Neutrophil (primary cell): ENCODE data around the gene ADISSP.

ENCODE experiments used
- H3K27ac ChIP-seq: fragments of 200-600 bp; sonication (generic); 2 replicates; pipeline ENCODE4 v1.5.1; 2016; ENCODE audit warnings: mild to moderate bottlenecking, moderate library complexity
- H3K27me3 ChIP-seq: fragments of 200-600 bp; sonication (generic); 2 replicates; pipeline ENCODE4 v1.6.0; 2016; ENCODE audit warnings: mild to moderate bottlenecking
- H3K36me3 ChIP-seq: fragments of 200-600 bp; sonication (generic); 2 replicates; pipeline ENCODE4 v1.5.1; 2017
- H3K4me1 ChIP-seq, 2 experiments: fragments of 200-600 bp in 1 of 2; sonication (generic) in 1 of 2; 1 replicate in 1 of 2; 2 replicates in 1 of 2; pipeline versions ENCODE4 v1.5.1 to v1.6.1; 2013 to 2016; ENCODE audit warnings: low read depth in 1 of 2, low read length in 1 of 2, mild to moderate bottlenecking in 1 of 2, moderate library complexity in 1 of 2; ENCODE audit not compliant: control insufficient read depth in 1 of 2, insufficient read depth in 1 of 2
- H3K4me3 ChIP-seq, 2 experiments: fragments of 200-600 bp in 1 of 2; sonication (generic) in 1 of 2; 1 replicate in 1 of 2; 2 replicates in 1 of 2; pipeline ENCODE4 v1.5.1; 2013 to 2016; ENCODE audit warnings: low read depth in 1 of 2, low read length in 1 of 2, mild to moderate bottlenecking in 1 of 2, moderate library complexity in 1 of 2
- H3K9me3 ChIP-seq: fragments of 200-600 bp; sonication (generic); 2 replicates; pipeline ENCODE4 v1.5.1; 2016
- TF ChIP-seq, protein P1 (sequence below): fragments of 200-600 bp; sonication (generic); IDR thresholded peaks from 2 replicates; pipeline ENCODE4 v1.5.1; 2016; ENCODE audit warnings: antibody characterized with exemption

Gene ADISSP

DNA sequence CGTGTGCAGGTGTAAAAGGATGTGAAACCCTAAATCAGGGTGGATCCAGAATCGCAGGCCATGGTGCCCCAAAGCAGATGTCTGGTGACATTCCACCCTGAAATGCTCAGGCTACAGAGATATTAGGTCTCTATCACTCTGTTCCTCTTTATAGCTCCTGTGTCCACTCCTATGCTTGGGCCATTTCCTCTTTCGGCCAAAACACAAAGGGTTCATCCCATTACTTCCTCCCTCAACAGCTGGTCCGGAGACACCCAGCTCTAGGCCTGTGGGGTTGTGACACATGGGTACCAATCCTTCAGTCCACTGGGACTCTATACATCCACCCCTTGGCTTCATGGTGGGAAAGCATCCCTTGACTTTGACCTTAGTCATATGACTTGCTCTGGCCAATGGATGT, 53.5 kb downstream of the ADISSP start:
- Histone ChIP-seq H3K36me3 (no peaks in the 10 kb centered on the region), H3K4me3 (no peak overlapping the region), H3K9me3 (no peaks in the 10 kb centered on the region), H3K27ac (peak overlapping the region; percentile 61), H3K27me3 (no peaks in the 10 kb centered on the region), H3K4me1 (peaks cover 29 to 36% of the 10 kb centered on the region in 2 experiments)
- TF ChIP-seq, protein P1, sequence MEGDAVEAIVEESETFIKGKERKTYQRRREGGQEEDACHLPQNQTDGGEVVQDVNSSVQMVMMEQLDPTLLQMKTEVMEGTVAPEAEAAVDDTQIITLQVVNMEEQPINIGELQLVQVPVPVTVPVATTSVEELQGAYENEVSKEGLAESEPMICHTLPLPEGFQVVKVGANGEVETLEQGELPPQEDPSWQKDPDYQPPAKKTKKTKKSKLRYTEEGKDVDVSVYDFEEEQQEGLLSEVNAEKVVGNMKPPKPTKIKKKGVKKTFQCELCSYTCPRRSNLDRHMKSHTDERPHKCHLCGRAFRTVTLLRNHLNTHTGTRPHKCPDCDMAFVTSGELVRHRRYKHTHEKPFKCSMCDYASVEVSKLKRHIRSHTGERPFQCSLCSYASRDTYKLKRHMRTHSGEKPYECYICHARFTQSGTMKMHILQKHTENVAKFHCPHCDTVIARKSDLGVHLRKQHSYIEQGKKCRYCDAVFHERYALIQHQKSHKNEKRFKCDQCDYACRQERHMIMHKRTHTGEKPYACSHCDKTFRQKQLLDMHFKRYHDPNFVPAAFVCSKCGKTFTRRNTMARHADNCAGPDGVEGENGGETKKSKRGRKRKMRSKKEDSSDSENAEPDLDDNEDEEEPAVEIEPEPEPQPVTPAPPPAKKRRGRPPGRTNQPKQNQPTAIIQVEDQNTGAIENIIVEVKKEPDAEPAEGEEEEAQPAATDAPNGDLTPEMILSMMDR: no peak

DNA sequence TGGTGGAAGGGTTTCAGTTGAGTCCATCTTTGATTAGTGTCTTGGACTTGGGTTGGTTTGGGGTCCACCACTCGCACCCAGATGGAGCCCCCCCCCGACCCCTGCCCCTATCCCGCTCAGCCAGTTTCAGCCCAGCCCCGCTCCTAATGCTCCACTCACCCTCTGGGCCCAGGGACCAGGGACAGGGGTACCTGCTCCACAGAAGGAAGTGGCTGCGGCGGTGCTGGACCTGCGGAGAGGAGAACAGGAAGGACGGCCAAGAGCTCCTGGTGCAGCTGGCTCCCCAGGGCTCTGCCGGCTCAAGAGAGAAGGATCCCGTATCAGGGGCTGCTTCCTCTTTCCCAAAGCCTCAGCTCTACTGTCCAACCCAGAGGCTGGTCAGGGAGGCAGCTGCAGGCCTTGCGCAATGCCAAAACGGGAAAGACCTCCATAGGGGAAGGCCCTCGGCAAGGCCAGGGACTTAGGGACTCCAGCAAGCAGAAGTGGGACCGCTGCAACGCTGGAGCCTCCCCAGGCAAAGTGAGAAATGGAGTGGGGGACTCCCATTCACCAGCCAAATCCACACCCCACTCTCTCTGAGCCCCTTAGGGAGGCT, 55.2 kb downstream of the ADISSP start, which contains the start of gene SIGLEC1:
TSS of gene SIGLEC1 (minus strand) at position 322 of the 595 bp plus-strand sequence. CDS start 5,472 bp downstream, outside the sequence.
- no peaks in the 10 kb centered on the region for H3K36me3 ChIP-seq
- H3K27me3 ChIP-seq: no peaks in the 10 kb centered on the region
- TF ChIP-seq, protein P1: no peak
- peaks cover 29 to 36% of the 10 kb centered on the region in 2 experiments for H3K4me1 ChIP-seq
- no peaks in the 10 kb centered on the region for H3K9me3 ChIP-seq
- peak within 1 kb of the TSS; percentile 37 for H3K27ac ChIP-seq
- H3K4me3 ChIP-seq: no peak within 1 kb of the TSS

DNA sequence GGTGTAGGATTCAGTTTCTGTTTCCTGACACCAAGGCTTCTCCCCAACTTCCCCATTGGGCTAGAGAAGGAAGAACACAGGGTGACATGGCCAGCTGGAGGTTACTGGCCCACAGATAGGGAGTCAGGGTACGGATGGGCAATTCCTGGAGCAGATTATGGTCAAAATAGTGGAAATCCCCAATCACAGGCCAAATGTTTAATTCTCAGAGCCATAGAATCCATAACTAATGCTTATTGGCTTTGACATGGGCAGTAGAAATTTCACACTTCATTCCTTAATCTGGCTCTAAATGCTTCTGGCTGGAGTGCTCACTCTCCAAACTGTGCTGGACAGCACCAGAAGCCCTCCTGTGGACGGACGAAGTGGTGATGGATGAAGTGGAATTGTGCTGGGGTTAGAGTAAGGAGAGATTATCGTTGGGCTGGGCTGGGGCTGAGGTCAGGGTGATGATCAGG, 56.0 kb downstream of the ADISSP start:
- peak overlapping the region; percentile 37 for H3K27ac ChIP-seq
- TF ChIP-seq, protein P1: no peak
- no peak overlapping the region for H3K4me3 ChIP-seq
- H3K27me3 ChIP-seq: no peaks in the 10 kb centered on the region
- peaks cover 29 to 36% of the 10 kb centered on the region in 2 experiments for H3K4me1 ChIP-seq
- H3K36me3 ChIP-seq: no peaks in the 10 kb centered on the region
- no peaks in the 10 kb centered on the region for H3K9me3 ChIP-seq

DNA sequence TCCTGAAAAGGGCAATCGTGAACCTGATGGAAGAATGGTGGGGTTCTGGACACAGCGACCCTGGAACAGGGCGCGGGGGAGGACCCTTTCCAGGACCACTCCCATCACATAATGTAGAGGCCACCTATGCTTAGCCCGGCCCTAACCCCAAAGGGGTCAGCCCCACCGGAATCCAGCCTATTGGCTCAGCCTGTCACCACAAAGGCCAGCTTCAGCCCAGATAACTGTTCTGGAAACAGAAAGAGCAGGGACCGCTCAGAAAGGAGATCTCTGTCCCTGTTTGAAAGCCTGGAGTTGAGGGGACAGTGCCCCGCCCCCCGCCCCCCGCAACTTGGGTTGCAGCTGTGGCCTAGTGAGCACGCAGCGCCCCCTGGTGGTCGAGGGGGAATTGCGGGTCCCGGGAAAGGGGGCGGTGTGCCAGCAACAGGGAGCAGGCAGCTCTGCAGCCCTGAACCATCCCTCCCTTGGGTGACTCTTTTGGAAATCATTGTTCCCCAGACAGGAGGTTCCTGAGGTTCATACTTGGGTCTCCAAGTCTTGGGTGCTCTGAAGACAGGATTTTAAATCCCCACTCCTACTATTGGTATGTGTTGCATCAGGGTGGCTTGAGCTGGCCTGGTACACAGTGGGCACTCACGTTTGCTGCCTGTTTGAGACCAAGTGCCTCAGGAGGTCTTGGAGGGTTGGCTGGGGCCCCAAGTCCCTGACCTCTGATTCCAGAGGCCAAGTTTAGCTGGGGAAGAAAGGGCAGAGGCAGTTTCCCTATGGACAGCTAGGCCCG, 56.7 kb downstream of the ADISSP start:
- Histone ChIP-seq H3K36me3 (no peaks in the 10 kb centered on the region), H3K27ac (peak overlapping the region; percentile 37), H3K27me3 (no peaks in the 10 kb centered on the region), H3K4me1 (peaks cover 29 to 36% of the 10 kb centered on the region in 2 experiments), H3K9me3 (no peaks in the 10 kb centered on the region), H3K4me3 (no peak overlapping the region)
- TF ChIP-seq, protein P1: peak; percentile 86

DNA sequence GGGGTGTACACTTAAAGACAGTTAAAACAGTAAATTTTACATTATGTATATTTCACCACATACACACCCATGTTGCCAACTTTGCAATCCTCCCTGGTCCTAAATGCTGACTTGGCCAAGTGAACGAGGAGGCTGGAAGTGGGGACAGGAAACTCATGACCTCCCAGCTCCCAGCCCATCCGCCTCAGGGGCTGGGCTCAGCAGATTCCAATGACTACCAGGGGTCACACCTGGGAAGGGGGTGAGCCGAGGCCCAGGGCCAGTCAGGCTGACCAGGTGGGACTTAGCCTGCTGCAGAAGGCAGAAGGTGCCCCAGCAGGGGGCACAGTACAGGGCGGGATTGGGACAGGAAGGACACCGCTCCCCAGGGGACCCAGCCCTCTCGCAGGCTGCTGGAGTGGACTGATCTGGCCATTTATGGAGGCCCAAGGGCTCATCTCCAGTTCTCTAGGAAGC, 57.5 kb downstream of the ADISSP start:
- no peaks in the 10 kb centered on the region for H3K9me3 ChIP-seq
- H3K27me3 ChIP-seq: no peaks in the 10 kb centered on the region
- H3K4me1 ChIP-seq: peaks cover 29 to 36% of the 10 kb centered on the region in 2 experiments
- no peaks in the 10 kb centered on the region for H3K36me3 ChIP-seq
- no peak overlapping the region for H3K27ac ChIP-seq
- H3K4me3 ChIP-seq: no peak overlapping the region
- TF ChIP-seq, protein P1: no peak
